GM18909 (cell line): Measurements from ENCODE around the gene RBM23.
A peak's percentile ranks its signal among the peaks of the same experiment; 100 is the strongest.
"Not testable (repeated sequence)": the region's sequence is repeated elsewhere in the genome, so short reads cannot be mapped to it uniquely, and the experiment has no call there.

ENCODE experiments used
- ATAC-seq: cut with Tn5 transposase; IDR thresholded peaks from one replicate; pipeline ENCODE4 v1.9.1; 2021; ENCODE audit warnings: mild to moderate bottlenecking; ENCODE audit not compliant: unreplicated experiment, poor library complexity

Gene RBM23

DNA sequence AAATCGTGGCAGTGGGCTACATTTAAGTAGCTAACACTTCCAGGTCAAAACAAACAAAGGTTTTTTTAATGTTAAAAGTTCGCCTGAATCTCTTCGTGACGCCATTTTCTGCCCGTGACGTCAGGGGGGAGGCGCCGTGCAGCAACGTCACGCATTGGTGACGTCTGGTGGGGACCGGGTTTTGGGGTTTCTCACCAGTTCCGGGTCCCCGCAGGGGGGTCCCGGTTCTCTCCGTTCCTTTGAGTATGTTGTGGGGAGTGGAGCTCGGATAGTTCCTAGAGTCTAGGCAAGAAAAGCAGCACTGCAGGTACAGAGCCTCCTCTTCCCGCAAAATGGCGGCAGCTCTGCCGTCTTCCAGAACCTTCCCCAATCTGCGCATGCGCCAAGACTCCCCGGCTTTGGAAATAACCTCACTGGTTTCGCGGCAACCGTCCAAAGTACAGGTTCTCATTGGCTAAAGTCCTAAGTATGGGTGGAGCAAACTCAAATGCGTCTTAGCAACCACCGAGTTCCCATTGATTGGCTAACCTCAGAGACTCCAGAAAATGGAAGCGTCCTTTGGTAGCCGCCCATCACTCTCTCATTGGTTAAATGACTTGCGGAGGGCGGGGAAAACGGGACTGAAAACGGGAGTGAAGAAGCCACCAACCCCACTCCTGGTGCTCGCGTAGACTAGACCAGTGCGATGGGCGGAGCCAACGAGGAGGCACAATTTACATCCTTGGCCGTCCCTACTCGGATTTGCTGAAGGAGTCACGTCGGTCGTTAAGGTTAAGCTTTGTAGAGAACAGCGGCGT, at the start of gene RBM23:
Gene RBM23 (minus strand): TSS at position 346 of the 797 bp plus-strand sequence.
- peak; percentile 93 for ATAC-seq

- no peak for ATAC-seq
Measured at GRCh38 chr14:22966783-22967269, 47.9 kb upstream of the RBM23 start.

- not testable (repeated sequence) for ATAC-seq
Measured at GRCh38 chr14:22965916-22966782, 47.2 kb upstream of the RBM23 start.

DNA sequence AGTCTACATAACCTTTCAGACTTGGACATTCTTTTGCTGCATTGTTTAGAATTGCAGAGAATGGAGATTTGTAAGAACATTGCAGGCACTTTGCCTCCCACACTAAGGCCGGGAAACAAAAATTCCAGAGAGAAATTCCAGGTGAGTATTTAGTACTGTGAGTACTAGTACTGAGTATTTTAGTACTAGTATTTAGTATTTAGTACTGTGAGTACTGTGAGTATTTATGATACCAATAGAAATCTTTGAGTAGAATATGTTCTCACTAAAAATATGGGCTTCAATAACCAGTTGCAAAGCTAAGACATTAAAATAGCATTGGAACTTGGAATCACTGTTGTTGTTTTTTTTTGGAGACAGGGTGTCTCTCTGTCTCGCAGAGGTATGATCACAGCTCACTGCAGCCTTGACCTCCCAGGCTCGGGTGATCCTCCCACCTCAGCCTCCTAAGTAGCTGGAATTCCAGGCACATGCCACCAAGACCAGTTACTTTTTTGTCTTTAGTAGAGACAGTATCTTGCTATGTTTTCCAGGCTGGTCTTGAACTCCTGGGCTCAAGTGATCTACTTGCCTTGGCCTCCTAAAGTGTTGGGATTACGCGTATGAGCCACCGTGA, 43.2 kb upstream of the RBM23 start:
- ATAC-seq, result no peak

GRCh38 chr14:22955702-22956569, 37.0 kb upstream of the RBM23 start:
- no peak for ATAC-seq

DNA sequence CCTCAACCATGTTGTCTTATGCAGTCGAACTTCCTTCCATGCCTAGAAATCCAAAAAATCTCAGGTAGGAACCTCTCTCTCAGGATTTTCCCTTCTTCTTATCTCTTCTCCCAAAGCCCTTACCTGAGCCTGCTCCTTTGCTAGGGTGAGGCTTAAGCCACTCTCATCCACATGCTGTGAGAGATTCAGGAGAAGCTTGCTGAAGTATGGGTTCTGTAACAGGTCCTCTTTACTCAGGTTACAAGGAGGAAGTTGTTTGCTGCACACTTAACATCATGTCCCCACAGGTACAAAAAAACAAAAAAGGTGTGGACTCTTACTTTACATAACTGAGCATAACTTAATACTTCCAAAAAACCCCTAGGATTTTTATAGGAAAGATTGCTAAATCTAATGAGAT, 33.5 kb upstream of the RBM23 start:
- no peak for ATAC-seq

- not testable (repeated sequence) for ATAC-seq
Measured at GRCh38 chr14:22951795-22952194, 32.8 kb upstream of the RBM23 start.

- ATAC-seq, result no peak
Measured at GRCh38 chr14:22945642-22946041, 26.7 kb upstream of the RBM23 start.

DNA sequence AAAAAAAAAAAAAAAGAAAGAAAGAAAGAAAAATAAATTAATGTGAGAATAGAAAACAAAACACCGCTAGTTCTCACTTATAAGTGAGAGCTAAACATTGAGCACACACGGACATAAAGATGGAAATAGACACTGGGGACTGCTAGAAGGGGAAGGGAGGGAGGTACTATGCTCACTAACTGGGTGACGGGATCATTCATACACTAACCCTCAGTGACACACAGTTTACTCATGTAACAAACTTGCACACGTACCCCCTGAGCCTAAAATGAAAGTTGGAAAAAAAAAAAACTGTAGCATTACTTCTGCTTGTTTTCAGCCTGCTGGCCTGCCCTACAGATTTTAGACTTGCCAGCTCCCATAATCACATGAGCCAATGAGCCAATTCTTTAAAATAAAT, 20.7 kb upstream of the RBM23 start:
- no peak for ATAC-seq

- no peak for ATAC-seq
Measured at GRCh38 chr14:22935156-22935555, 16.2 kb upstream of the RBM23 start.

DNA sequence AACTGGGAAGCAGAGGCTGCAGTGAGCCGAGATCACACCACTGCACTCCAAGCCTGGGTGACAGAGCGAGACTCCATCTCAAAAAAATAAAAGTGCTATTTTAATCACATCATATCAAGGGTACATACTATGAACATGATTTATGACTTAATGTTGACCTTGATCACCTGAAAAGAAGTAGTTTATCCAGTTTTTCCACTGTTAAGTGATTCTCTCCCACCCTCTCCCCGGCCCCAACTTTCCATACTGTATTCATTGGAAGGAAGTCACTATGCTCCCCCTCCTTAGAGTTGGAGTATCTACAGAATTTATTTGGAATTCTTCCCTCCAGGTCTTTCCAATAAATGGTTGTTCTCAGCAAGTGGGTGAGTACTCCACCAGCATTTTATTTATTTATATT, 13.2 kb upstream of the RBM23 start:
- no peak for ATAC-seq

DNA sequence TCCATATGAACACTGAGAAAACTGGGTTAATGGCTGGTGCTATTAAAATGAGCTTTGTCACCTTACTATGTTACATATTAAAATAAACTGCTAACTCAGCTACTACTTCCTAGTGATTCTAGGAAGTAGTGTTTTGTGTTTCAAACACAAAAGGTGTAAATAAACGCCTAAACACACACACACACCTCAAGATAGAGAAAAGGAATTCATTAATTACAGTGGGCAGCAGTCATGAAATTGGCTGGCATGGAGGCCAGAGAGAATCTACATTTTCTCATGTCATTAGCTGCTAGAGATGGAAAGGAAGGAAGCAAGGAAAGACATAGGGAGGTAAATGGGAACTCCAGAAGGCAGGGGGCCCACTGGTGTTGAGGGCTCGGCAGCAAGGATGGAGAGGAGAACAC, 11.0 kb upstream of the RBM23 start:
- no peak for ATAC-seq

- ATAC-seq, result peak; percentile 90
Measured at GRCh38 chr14:22929104-22929960, 10.4 kb upstream of the RBM23 start, which contains the start of gene PRMT5. Gene PRMT5, minus strand, starts transcription at chr14:22929376. Its CDS starts 15 bp downstream, at chr14:22929361.

GRCh38 chr14:22928237-22929103, 9.5 kb upstream of the RBM23 start:
- ATAC-seq, result no peak

GRCh38 chr14:22926316-22926715, 7.4 kb upstream of the RBM23 start:
- ATAC-seq, result no peak

DNA sequence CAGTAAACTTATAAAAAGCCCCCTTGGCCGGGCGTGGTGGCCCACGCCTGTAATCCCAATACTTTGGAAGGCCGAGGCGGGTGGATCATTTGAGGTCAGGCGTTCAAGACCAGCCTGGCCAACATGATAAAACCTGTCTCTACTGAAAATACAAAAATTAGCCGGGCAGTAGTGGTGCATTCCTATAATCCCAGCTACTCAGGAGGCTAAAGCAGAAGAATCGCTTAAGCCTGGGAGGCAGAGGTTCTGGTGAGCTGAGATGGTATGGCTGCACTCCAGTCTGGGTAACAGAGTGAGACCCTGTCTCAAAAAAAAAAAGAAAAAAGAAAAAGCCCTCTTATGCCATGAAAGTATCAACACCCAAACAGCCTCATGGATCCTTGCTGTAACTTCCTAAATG, 6.6 kb upstream of the RBM23 start:
- no peak for ATAC-seq

- no peak for ATAC-seq
Measured at GRCh38 chr14:22923746-22924145, 4.8 kb upstream of the RBM23 start.

DNA sequence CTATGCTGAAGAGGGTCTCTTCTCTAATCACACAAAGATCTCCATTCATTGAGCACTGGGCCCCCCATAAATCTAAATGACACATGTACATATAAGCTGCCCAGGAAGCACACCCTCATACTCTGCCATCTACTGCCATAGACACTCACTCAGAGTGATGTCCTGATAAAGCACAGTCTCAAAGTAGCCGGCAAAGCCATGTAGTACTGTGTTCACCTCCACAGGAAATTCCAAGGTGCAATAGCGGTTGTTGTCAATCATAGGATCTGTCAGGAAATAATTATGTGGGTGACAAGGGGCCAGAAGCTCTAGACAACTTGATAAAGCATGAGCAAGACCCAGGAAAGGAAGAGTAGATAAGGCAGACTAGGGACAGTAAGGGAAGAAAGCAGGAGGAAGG, 3.3 kb upstream of the RBM23 start:
- no peak for ATAC-seq
